ENCODE results near the gene ZNRF2. TPM values are rescaled to one million over a fixed set of nuclear protein-coding genes. Genes with fewer than 3 reads are reported as not detected.

The ZNRF2 gene
- total RNA-seq, 3 donors from 2014 or later (not counting 1 experiment from before 2014, with no cell fraction given), result 35.0 to 43.7 (median 36.3) TPM

DNA sequence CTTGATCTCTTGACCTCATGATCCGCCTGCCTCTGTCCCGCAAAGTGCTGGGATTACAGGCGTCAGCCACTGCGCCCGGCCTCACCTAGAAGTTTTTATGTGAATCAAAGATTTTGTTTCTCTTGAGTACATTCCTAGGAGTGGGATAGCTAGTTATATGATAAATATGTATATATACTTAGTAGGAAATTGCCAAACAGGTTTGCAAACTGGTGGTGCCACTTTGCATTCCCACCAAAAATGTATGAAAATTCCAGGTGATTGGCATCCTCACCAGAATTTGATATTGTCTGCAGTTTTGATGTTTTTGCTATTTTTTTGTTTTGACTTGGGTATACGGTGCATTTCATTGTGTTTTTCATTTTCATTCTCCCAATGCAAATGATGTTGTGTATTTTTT, 107.4 kb downstream of the ZNRF2 start:
- Mint-ChIP-seq H3K36me3 (peaks cover 11% of the 10 kb centered on the region), H3K4me1 (peaks cover 0 to 4% of the 10 kb centered on the region in 2 donors), H3K4me3 (no peak overlapping the region), H3K27ac (no peak overlapping the region), H3K27me3 (ENCODE audit: low read depth in 2 of 2) (no peaks in the 10 kb centered on the region), H3K9me3 (no peaks in the 10 kb centered on the region)
- intact Hi-C loops (cut with micrococcal nuclease), result no loop called here
- DNase-seq, result no peak
- Histone ChIP-seq H3K9me3 (ENCODE audit: control insufficient read depth, insufficient read depth, low read length) (no peaks in the 10 kb centered on the region), H3K27ac (ENCODE audit: low read length) (no peak overlapping the region), H3K4me1 (ENCODE audit: control insufficient read depth, insufficient read depth, low read length) (no peaks in the 10 kb centered on the region), H3K36me3 (ENCODE audit: control insufficient read depth, insufficient read depth, low read length) (no peaks in the 10 kb centered on the region), H3K4me3 (ENCODE audit: low read length) (no peak overlapping the region), H3K27me3 (ENCODE audit: control insufficient read depth, insufficient read depth, low read length) (no peaks in the 10 kb centered on the region)
- WGBS (ENCODE audit: insufficient coverage), result 100% methylated on average over 5 of the region's 6 CpGs
- ATAC-seq, result no peak
- TF ChIP-seq, protein P1, sequence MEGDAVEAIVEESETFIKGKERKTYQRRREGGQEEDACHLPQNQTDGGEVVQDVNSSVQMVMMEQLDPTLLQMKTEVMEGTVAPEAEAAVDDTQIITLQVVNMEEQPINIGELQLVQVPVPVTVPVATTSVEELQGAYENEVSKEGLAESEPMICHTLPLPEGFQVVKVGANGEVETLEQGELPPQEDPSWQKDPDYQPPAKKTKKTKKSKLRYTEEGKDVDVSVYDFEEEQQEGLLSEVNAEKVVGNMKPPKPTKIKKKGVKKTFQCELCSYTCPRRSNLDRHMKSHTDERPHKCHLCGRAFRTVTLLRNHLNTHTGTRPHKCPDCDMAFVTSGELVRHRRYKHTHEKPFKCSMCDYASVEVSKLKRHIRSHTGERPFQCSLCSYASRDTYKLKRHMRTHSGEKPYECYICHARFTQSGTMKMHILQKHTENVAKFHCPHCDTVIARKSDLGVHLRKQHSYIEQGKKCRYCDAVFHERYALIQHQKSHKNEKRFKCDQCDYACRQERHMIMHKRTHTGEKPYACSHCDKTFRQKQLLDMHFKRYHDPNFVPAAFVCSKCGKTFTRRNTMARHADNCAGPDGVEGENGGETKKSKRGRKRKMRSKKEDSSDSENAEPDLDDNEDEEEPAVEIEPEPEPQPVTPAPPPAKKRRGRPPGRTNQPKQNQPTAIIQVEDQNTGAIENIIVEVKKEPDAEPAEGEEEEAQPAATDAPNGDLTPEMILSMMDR (IDR thresholded peaks at IDR 0.05), result no peak

GRCh38 chr7:30395676-30396075, 111.3 kb downstream of the ZNRF2 start:
- intact Hi-C loops (cut with micrococcal nuclease), result no loop called here
- ATAC-seq (no peak), DNase-seq (no peak)
- no peak overlapping the region for H3K4me3 ChIP-seq (ENCODE audit: low read length)
- H3K27me3 ChIP-seq (ENCODE audit: control insufficient read depth, insufficient read depth, low read length), result no peaks in the 10 kb centered on the region
- no peaks in the 10 kb centered on the region for H3K4me1 ChIP-seq (ENCODE audit: control insufficient read depth, insufficient read depth, low read length)
- H3K4me1 Mint-ChIP-seq, result no peaks in the 10 kb centered on the region
- no peaks in the 10 kb centered on the region for H3K36me3 ChIP-seq (ENCODE audit: control insufficient read depth, insufficient read depth, low read length)
- H3K27me3 Mint-ChIP-seq (ENCODE audit: low read depth in 2 of 2), result no peaks in the 10 kb centered on the region
- H3K9me3 Mint-ChIP-seq, result no peaks in the 10 kb centered on the region
- no peaks in the 10 kb centered on the region for H3K9me3 ChIP-seq (ENCODE audit: control insufficient read depth, insufficient read depth, low read length)
- no peak overlapping the region for H3K4me3 Mint-ChIP-seq
- H3K36me3 Mint-ChIP-seq, result no peaks in the 10 kb centered on the region
- H3K27ac Mint-ChIP-seq, result no peak overlapping the region
- H3K27ac ChIP-seq (ENCODE audit: low read length), result no peak overlapping the region
- 95% methylated on average over 4 of the region's 4 CpGs for WGBS (ENCODE audit: insufficient coverage)
- TF ChIP-seq, protein P1 (IDR thresholded peaks at IDR 0.05), result no peak

DNA sequence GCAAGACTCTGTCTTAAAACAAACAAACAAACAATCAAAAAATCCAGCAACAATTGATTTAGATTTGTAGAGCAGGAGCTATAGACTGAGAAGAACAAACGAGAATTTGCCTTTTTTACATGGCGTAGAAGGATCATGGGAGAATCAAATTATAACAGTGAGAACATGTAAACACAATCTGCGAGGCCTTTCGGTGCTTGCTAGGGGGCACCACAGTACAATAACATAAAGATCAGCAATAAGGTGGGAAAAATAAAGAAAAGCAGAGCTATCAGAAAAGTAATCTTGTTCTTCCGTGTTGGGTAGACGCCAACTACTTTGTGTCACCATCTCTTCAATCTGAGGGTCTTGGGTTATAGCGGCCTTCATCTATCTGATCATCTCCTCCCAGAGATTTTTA, 112.0 kb downstream of the ZNRF2 start:
- Histone ChIP-seq H3K27ac (ENCODE audit: low read length) (no peak overlapping the region), H3K27me3 (ENCODE audit: control insufficient read depth, insufficient read depth, low read length) (no peaks in the 10 kb centered on the region), H3K9me3 (ENCODE audit: control insufficient read depth, insufficient read depth, low read length) (no peaks in the 10 kb centered on the region), H3K4me1 (ENCODE audit: control insufficient read depth, insufficient read depth, low read length) (no peaks in the 10 kb centered on the region), H3K36me3 (ENCODE audit: control insufficient read depth, insufficient read depth, low read length) (no peaks in the 10 kb centered on the region), H3K4me3 (ENCODE audit: low read length) (no peak overlapping the region)
- no peak for DNase-seq
- no peak for ATAC-seq
- Mint-ChIP-seq H3K27me3 (ENCODE audit: low read depth in 2 of 2) (no peaks in the 10 kb centered on the region), H3K36me3 (no peaks in the 10 kb centered on the region), H3K4me3 (no peak overlapping the region), H3K27ac (no peak overlapping the region), H3K4me1 (no peaks in the 10 kb centered on the region), H3K9me3 (no peaks in the 10 kb centered on the region)
- intact Hi-C loops (cut with micrococcal nuclease), result no loop called here
- 72% methylated on average over 7 of the region's 7 CpGs for WGBS (ENCODE audit: insufficient coverage)
- TF ChIP-seq, protein P1 (IDR thresholded peaks at IDR 0.05), result no peak

- TF ChIP-seq, protein P1 (IDR thresholded peaks at IDR 0.05), result no peak
- Mint-ChIP-seq H3K27ac (no peak overlapping the region), H3K9me3 (no peaks in the 10 kb centered on the region), H3K4me1 (no peaks in the 10 kb centered on the region), H3K36me3 (peaks cover 7% of the 10 kb centered on the region), H3K4me3 (no peak overlapping the region), H3K27me3 (ENCODE audit: low read depth in 2 of 2) (no peaks in the 10 kb centered on the region)
- Histone ChIP-seq H3K4me1 (ENCODE audit: control insufficient read depth, insufficient read depth, low read length) (no peaks in the 10 kb centered on the region), H3K4me3 (ENCODE audit: low read length) (no peak overlapping the region), H3K36me3 (ENCODE audit: control insufficient read depth, insufficient read depth, low read length) (peaks cover 4% of the 10 kb centered on the region), H3K9me3 (ENCODE audit: control insufficient read depth, insufficient read depth, low read length) (no peaks in the 10 kb centered on the region), H3K27ac (ENCODE audit: low read length) (no peak overlapping the region), H3K27me3 (ENCODE audit: control insufficient read depth, insufficient read depth, low read length) (no peaks in the 10 kb centered on the region)
- no peak for DNase-seq
- WGBS (ENCODE audit: insufficient coverage), result 95% methylated on average over 3 of the region's 3 CpGs
- intact Hi-C loops (cut with micrococcal nuclease), result no loop called here
- no peak for ATAC-seq
Observed at GRCh38 chr7:30403477-30403876, 119.1 kb downstream of the ZNRF2 start.

All from natural killer cell (primary cell).